K562 (cell line): ENCODE measurements around the gene TKT. TPM values are rescaled to one million over a fixed set of nuclear protein-coding genes. Genes with fewer than 3 reads are reported as not detected.

Source experiments
- ATAC-seq: fragments of 200-7000 bp; cut with Tn5 transposase; 3 replicates; pipeline ENCODE4 v1.9.1; 2020; ENCODE audit warnings: moderate library complexity
- BruUV-seq: library from RNA; stranded (reverse); fragments of 400-500 nt; replicated peaks from 2 replicates; lab custom pipeline; 2021; lab: Mats Ljungman, UMichigan
- CTCF ChIA-PET: fragments of 300-600 bp; formaldehyde crosslinking; extraction: SDS; loops from one replicate; lab custom pipeline; 2021; ENCODE audit warnings: low intra/inter-chr PET ratio; lab: Yijun Ruan, JAX
- POLR2A ChIA-PET: fragments of 300-600, 350-650 bp; sonication (Branson Sonifier 250); formaldehyde crosslinking; extraction: SDS; loops from one replicate; lab custom pipeline; 2021; ENCODE audit warnings: antibody characterized with exemption, inconsistent platforms; lab: Yijun Ruan, JAX
- DNase-seq, 4 experiments: peaks; one replicate each; pipeline versions ENCODE4 v3.0.0 to v3.0.0-alpha.2; 2011 to 2018; ENCODE audit warnings: low spot score in 3 of 4, mixed read lengths in 3 of 4; ENCODE audit errors: extremely low read depth in 1 of 4
- FAIRE-seq: peaks from 2 replicates; lab custom pipeline; 2011; peaks lifted over from hg19 to GRCh38; lab: Jason Lieb, UNC
- H2AFZ ChIP-seq: 2 replicates; pipeline ENCODE4 v1.6.0; 2011; ENCODE audit warnings: low read depth, low read length, control low read depth, inconsistent platforms
- H3K27ac ChIP-seq: fragments of 200-600 bp; 3 replicates; pipeline ENCODE4 v1.8.0; 2011; ENCODE audit warnings: low read depth, mild to moderate bottlenecking, control low read depth, inconsistent platforms, low read length, moderate library complexity, mixed read lengths; ENCODE audit errors: extremely low read depth
- H3K27me3 ChIP-seq, 2 experiments: fragments of 300-600 bp in 1 of 2; 2 replicates in 1 of 2; 3 replicates in 1 of 2; pipeline versions ENCODE4 v1.6.0 to v1.8.0; 2011; ENCODE audit warnings: inconsistent platforms in 2 of 2, low read length in 2 of 2, mild to moderate bottlenecking in 1 of 2, mixed read lengths in 1 of 2, moderate library complexity in 1 of 2; ENCODE audit not compliant: control insufficient read depth in 2 of 2, insufficient read depth in 2 of 2
- H3K36me3 ChIP-seq: fragments of 300-600 bp; 3 replicates; pipeline ENCODE4 v1.8.0; 2011; ENCODE audit warnings: mild to moderate bottlenecking, low read length, inconsistent platforms; ENCODE audit not compliant: control insufficient read depth, insufficient read depth
- H3K4me1 ChIP-seq, 2 experiments: fragments of 200-600 bp in 1 of 2; replicated peaks in 1 of 2; 2 replicates in 1 of 2; 3 replicates in 1 of 2; pipeline versions ENCODE4 v1.5.1 to v1.8.0; 2011; ENCODE audit warnings: inconsistent platforms in 2 of 2, low read length in 2 of 2, mild to moderate bottlenecking in 1 of 2, mixed read lengths in 1 of 2, moderate library complexity in 1 of 2; ENCODE audit not compliant: control insufficient read depth in 2 of 2, insufficient read depth in 2 of 2
- H3K4me2 ChIP-seq: 2 replicates; pipeline ENCODE4 v1.6.1; 2011; ENCODE audit warnings: low read length, control low read depth, inconsistent platforms, mixed read lengths; ENCODE audit not compliant: insufficient read depth
- H3K4me3 ChIP-seq: fragments of 200-600 bp; sonication (generic), shearing (Covaris generic); 2 replicates; pipeline ENCODE4 v1.5.1; 2016; ENCODE audit warnings: control low read depth, inconsistent platforms
- H3K79me2 ChIP-seq: fragments of 200-600 bp; 3 replicates; pipeline ENCODE4 v1.8.0; 2011; ENCODE audit warnings: low read length, inconsistent platforms; ENCODE audit not compliant: control insufficient read depth, insufficient read depth
- H3K9ac ChIP-seq, 2 experiments: 2 replicates each; pipeline versions ENCODE4 v1.6.0 to v1.6.1; 2011; ENCODE audit warnings: low read depth in 2 of 2, low read length in 2 of 2, control low read depth in 1 of 2, inconsistent platforms in 1 of 2, mild to moderate bottlenecking in 1 of 2, mixed read lengths in 1 of 2; ENCODE audit not compliant: insufficient read depth in 1 of 2
- H3K9me1 ChIP-seq: one replicate; pipeline ENCODE4 v1.6.0; 2011; ENCODE audit warnings: inconsistent platforms, mild to moderate bottlenecking, low read length, moderate library complexity; ENCODE audit not compliant: control insufficient read depth, insufficient read depth
- H3K9me3 ChIP-seq: replicated peaks from 2 replicates; pipeline ENCODE4 v1.5.1; 2011; ENCODE audit warnings: low read depth, low read length, inconsistent platforms; ENCODE audit not compliant: control insufficient read depth, insufficient read depth
- H4K20me1 ChIP-seq: replicated peaks from 2 replicates; pipeline ENCODE4 v1.6.1; 2011; ENCODE audit warnings: low read length, inconsistent platforms, mixed read lengths; ENCODE audit not compliant: control insufficient read depth, insufficient read depth
- AFF1 ChIP-seq, 2 experiments: fragments of 450-650 bp; IDR thresholded peaks; 2 replicates each; pipeline ENCODE4 v1.6.1; 2018; ENCODE audit warnings: mild to moderate bottlenecking in 2 of 2, low read depth in 1 of 2; ENCODE audit not compliant: partially characterized antibody in 2 of 2
- DDX20 ChIP-seq: fragments of 450-650 bp; IDR thresholded peaks from 2 replicates; pipeline ENCODE4 v1.6.1; 2016; ENCODE audit warnings: missing genetic modification characterization, low read depth, mild to moderate bottlenecking, missing compliant biosample characterization, moderate library complexity
- ETV1 ChIP-seq: fragments of 450-650 bp; conservative IDR thresholded peaks from 2 replicates; pipeline ENCODE4 v1.6.1; 2016; ENCODE audit warnings: missing genetic modification characterization, control low read depth, low read depth, missing compliant biosample characterization
- HDAC1 ChIP-seq, 2 experiments: fragments of 450-650 bp; IDR thresholded peaks; 2 replicates each; pipeline ENCODE4 v1.6.1; 2016 to 2017; ENCODE audit warnings: inconsistent platforms in 1 of 2, mild to moderate bottlenecking in 1 of 2, moderate library complexity in 1 of 2
- HSF4 ChIP-seq: fragments of 250-450 bp; sonication (Bioruptor Pico); IDR thresholded peaks from 2 replicates; pipeline ENCODE4 v2.1.2; 2022; ENCODE audit warnings: mild to moderate bottlenecking, moderate library complexity, borderline replicate concordance
- KDM2B ChIP-seq: fragments of 250-450 bp; sonication (Bioruptor Pico); IDR thresholded peaks from 2 replicates; pipeline ENCODE4 v1.8.0; 2021; ENCODE audit warnings: mild to moderate bottlenecking, moderate library complexity
- NCOA2 ChIP-seq, 2 experiments: fragments of 450-650 bp; IDR thresholded peaks; 2 replicates each; pipeline ENCODE4 v1.6.1; 2018; ENCODE audit warnings: mild to moderate bottlenecking in 2 of 2, moderate library complexity in 1 of 2; ENCODE audit not compliant: partially characterized antibody in 2 of 2
- POLR2H ChIP-seq: IDR thresholded peaks from 2 replicates; pipeline ENCODE4 v1.6.1; 2016; ENCODE audit warnings: missing genetic modification characterization, low read depth, mild to moderate bottlenecking, control low read depth, missing compliant biosample characterization, moderate library complexity
- TBL1XR1 ChIP-seq, 2 experiments: IDR thresholded peaks; 2 replicates each; pipeline ENCODE4 v1.6.1; 2012; ENCODE audit warnings: improper control_type of control experiment in 2 of 2, low read length in 2 of 2, mild to moderate bottlenecking in 1 of 2
- TCF7 ChIP-seq: sonication (generic); IDR thresholded peaks from 2 replicates; pipeline ENCODE4 v1.6.1; 2016; ENCODE audit warnings: antibody characterized with exemption, borderline replicate concordance
- ZNF324 ChIP-seq: fragments of 250-450 bp; sonication (Bioruptor Pico); IDR thresholded peaks from 2 replicates; pipeline ENCODE4 v1.4.0; 2020; ENCODE audit warnings: mild to moderate bottlenecking
- ZNF395 ChIP-seq: fragments of 200-800 bp; sonication (Bioruptor generic); IDR thresholded peaks from 2 replicates; pipeline ENCODE4 v1.6.1; 2017; ENCODE audit warnings: missing genetic modification characterization, missing compliant biosample characterization
- ZNF551 ChIP-seq: fragments of 250-450 bp; sonication (Bioruptor Pico); IDR thresholded peaks from 2 replicates; pipeline ENCODE4 v1.5.0; 2021; ENCODE audit warnings: mild to moderate bottlenecking, moderate library complexity
- ZNF668 ChIP-seq: fragments of 250-450 bp; sonication (Bioruptor Pico); IDR thresholded peaks from 2 replicates; pipeline ENCODE4 v1.8.0; 2022; ENCODE audit warnings: mild to moderate bottlenecking, inconsistent platforms
- WGBS: fragments of 100-300 bp; shearing (Covaris generic); methylation state at CpG from one replicate; pipeline ENCODE4 v1.1.6; 2016; ENCODE audit warnings: low coverage, mixed read lengths; ENCODE audit not compliant: insufficient coverage; ENCODE audit errors: missing lambda C conversion rate; 5-methylcytosine and 5-hydroxymethylcytosine counted together
- in situ Hi-C: fragments of 300-500 bp; cut with MboI; formaldehyde crosslinking; loops from 4 replicates; pipeline ENCODE4 v1.15.0; 2018; ENCODE audit warnings: inconsistent platforms, mixed read lengths
- intact Hi-C: fragments of 100-400 bp; cut with micrococcal nuclease; formaldehyde crosslinking; loops from 2 replicates; pipeline ENCODE4 v1.14.2; 2022
- polyA plus RNA-seq, 8 experiments: library from polyadenylated mRNA; depleted of rRNA in 4 of 8; stranded (reverse) in 5 of 8; unstranded in 3 of 8; fragments of >200 nt; fragmentation: Nextera tagmentation in 2 of 8; fragmentation: Illumina TruSeq in 1 of 8; extraction: Ambion mirVana in 2 of 8; extraction: Trizol in 1 of 8; gene quantifications; 2 replicates each; pipeline versions ENCODE4 v1.2.1 to v1.2.3, GENCODE V29; 2011 to 2014; ENCODE audit warnings: inconsistent platforms in 1 of 8, missing spikeins in 1 of 8
- total RNA-seq, 7 experiments: library from RNA; depleted of rRNA in 6 of 7; stranded (reverse); fragments of >200 nt in 6 of 7; fragmentation: Illumina TruSeq in 2 of 7; extraction: Trizol in 2 of 7; gene quantifications; 2 replicates each; pipeline versions ENCODE4 v1.2.1 to v1.2.3, GENCODE V29; 2011 to 2021; ENCODE audit warnings: low replicate concordance in 1 of 7
- TF ChIP-seq, protein P1 (sequence below): sonication (generic); formaldehyde crosslinking; IDR thresholded peaks from 2 replicates; pipeline ENCODE4 v1.8.0; 2022; ENCODE audit warnings: mild to moderate bottlenecking, missing genetic modification reagents

Gene TKT
- total and polyA plus RNA-seq, 9 of the 15 experiments (the other 6 are each of a cell fraction or from before 2014, with no cell fraction given): 58.1 to 401 (median 187) TPM

GRCh38 chr3:53181528-53181927 lies 74.3 kb downstream of the TKT start:
- H3K9me1 ChIP-seq: no peaks in the 10 kb centered on the region
- no peak for FAIRE-seq
- H3K9me3 ChIP-seq: no peaks in the 10 kb centered on the region
- H3K9ac ChIP-seq: no peak overlapping the region
- H4K20me1 ChIP-seq: no peaks in the 10 kb centered on the region; the same call in 1 of the 2 replicates
- TF ChIP-seq, protein P1, sequence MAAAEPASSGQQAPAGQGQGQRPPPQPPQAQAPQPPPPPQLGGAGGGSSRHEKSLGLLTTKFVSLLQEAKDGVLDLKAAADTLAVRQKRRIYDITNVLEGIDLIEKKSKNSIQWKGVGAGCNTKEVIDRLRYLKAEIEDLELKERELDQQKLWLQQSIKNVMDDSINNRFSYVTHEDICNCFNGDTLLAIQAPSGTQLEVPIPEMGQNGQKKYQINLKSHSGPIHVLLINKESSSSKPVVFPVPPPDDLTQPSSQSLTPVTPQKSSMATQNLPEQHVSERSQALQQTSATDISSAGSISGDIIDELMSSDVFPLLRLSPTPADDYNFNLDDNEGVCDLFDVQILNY (CRISPR knock-in tag): no peak
- TF ChIP-seq ZNF395 (CRISPR knock-in tag) (no peak), ZNF551 (CRISPR knock-in tag) (no peak), NCOA2 (IDR thresholded peaks at IDR 0.05; ENCODE audit: partially characterized antibody in 2 of 2) (no peak), DDX20 (tag) (no peak), POLR2H (tag) (no peak), ETV1 (tag) (no peak), TCF7 (no peak), AFF1 (IDR thresholded peaks at IDR 0.05; ENCODE audit: low read depth in 1 of 2, partially characterized antibody in 2 of 2) (no peak), TBL1XR1 (IDR thresholded peaks at IDR 0.05; ENCODE audit: low read length in 2 of 2) (no peak), KDM2B (CRISPR knock-in tag) (no peak), HDAC1 (IDR thresholded peaks at IDR 0.05) (no peak), ZNF668 (CRISPR knock-in tag) (no peak), ZNF324 (CRISPR knock-in tag) (no peak), HSF4 (no peak)
- TF ChIP-seq, all 486 proteins: peak for 0
- in situ Hi-C loops: no loop called here
- no peak for DNase-seq
- peaks cover 13% of the 10 kb centered on the region; the same call in 1 of the 3 replicates for H3K36me3 ChIP-seq
- intact Hi-C loops: no loop called here
- no peak overlapping the region for H2AFZ ChIP-seq
- H3K27me3 ChIP-seq: no peaks in the 10 kb centered on the region
- CTCF ChIA-PET: no interaction called here
- WGBS: 91% methylated on average over 8 of the region's 11 CpGs
- no peak overlapping the region for H3K4me2 ChIP-seq
- no peak for ATAC-seq
- H3K4me1 ChIP-seq: no peaks in the 10 kb centered on the region; a peak in 1 of 5 replicates
- no peaks in the 10 kb centered on the region for H3K79me2 ChIP-seq
- no peak overlapping the region for H3K4me3 ChIP-seq
- POLR2A ChIA-PET: no interaction called here
- BruUV-seq: no TSS peak
- H3K27ac ChIP-seq: no peak overlapping the region
